ENCODE measurements around the gene KIF16B. TPM values are rescaled to one million over a fixed set of nuclear protein-coding genes. Genes with fewer than 3 reads are reported as not detected.

Gene KIF16B
- total and polyA plus RNA-seq, 2 donors (not counting 3 experiments of a cell fraction or from before 2014, with no cell fraction given): 2.9 to 8.8 TPM

- dilution Hi-C loops (cut with MboI; ENCODE audit: extremely low pct_ligation_motif_present, low sequenced_read_pairs) (no loop called here), intact Hi-C loops (cut with micrococcal nuclease) (no loop called here)
- CTCF ChIA-PET: no interaction called here
- Histone ChIP-seq H3K4me1 (ENCODE audit: control insufficient read depth, extremely low read depth, insufficient read depth, low read length) (no peaks in the 10 kb centered on the region), H2AFZ (ENCODE audit: low read depth, low read length) (no peak overlapping the region), H3K27ac (ENCODE audit: insufficient read depth, low read depth, low read length) (no peak overlapping the region), H3K27me3 (ENCODE audit: control insufficient read depth in 2 of 2, insufficient read depth in 2 of 2, low read length in 2 of 2) (no peaks in the 10 kb centered on the region), H3K36me3 (ENCODE audit: control insufficient read depth in 2 of 2, extremely low read depth in 1 of 2, insufficient read depth in 2 of 2, low read length in 2 of 2) (no peaks in the 10 kb centered on the region), H3K9ac (replicated peaks; ENCODE audit: extremely low read depth, insufficient read depth, low read length) (no peak overlapping the region), H3K9me1 (replicated peaks; ENCODE audit: control insufficient read depth, extremely low read depth, insufficient read depth, low read length) (no peaks in the 10 kb centered on the region), H3K4me2 (ENCODE audit: insufficient read depth, low read length) (no peak overlapping the region), H3K4me3 (replicated peaks in 1 of 3; ENCODE audit: insufficient read depth in 1 of 3, low read depth in 1 of 3, low read length in 3 of 3) (no peak overlapping the region), H3K79me2 (ENCODE audit: control insufficient read depth, insufficient read depth, low read length) (no peaks in the 10 kb centered on the region), H3K9me3 (replicated peaks; ENCODE audit: control insufficient read depth, insufficient read depth, low read length) (no peaks in the 10 kb centered on the region), H4K20me1 (replicated peaks; ENCODE audit: control insufficient read depth, extremely low read depth, insufficient read depth, low read length) (no peaks in the 10 kb centered on the region)
- TF ChIP-seq POLR2AphosphoS5 (IDR thresholded peaks at IDR 0.05; ENCODE audit: insufficient read depth, low read depth, low read length): no peak
- TF ChIP-seq MAX (IDR thresholded peaks at IDR 0.05; ENCODE audit: insufficient read depth, insufficient read length): no peak
- TF ChIP-seq CTCF (IDR thresholded peaks at IDR 0.05; ENCODE audit: extremely low read depth in 1 of 2, insufficient read depth in 1 of 2, low read depth in 1 of 2, low read length in 2 of 2): no peak
- no peak for TF ChIP-seq MYC (IDR thresholded peaks at IDR 0.05; ENCODE audit: low read depth, low read length)
- TF ChIP-seq GATA2 (IDR thresholded peaks at IDR 0.05; ENCODE audit: insufficient read depth, insufficient read length, low read depth, low read length): no peak
- TF ChIP-seq JUN (IDR thresholded peaks at IDR 0.05; ENCODE audit: borderline replicate concordance, insufficient read depth, insufficient read length, low read depth): no peak
- no peak for TF ChIP-seq POLR2A (IDR thresholded peaks at IDR 0.05; ENCODE audit: low read depth, low read length)
- FAIRE-seq (no peak), DNase-seq (ENCODE audit: low read depth, low spot score) (no peak)
- POLR2A ChIA-PET: no interaction called here
- BruUV-seq (replicated peaks): no TSS peak
Measured at GRCh38 chr20:16385462-16385861, 187.8 kb downstream of the KIF16B start.
